Panc1 (cell line): ENCODE data around the gene DENND6A. TPM values are rescaled to one million over a fixed set of nuclear protein-coding genes. Genes with fewer than 3 reads are reported as not detected.
A peak's percentile ranks its signal among the peaks of the same experiment; 100 is the strongest.
"Not testable (repeated sequence)": the region's sequence is repeated elsewhere in the genome, so short reads cannot be mapped to it uniquely, and the experiment has no call there.

Source experiments
- ATAC-seq: fragments of 200-7000 bp; cut with Tn5 transposase; 2 replicates; pipeline ENCODE4 v1.9.1; 2020; ENCODE audit warnings: mild to moderate bottlenecking, moderate library complexity
- BruUV-seq: library from RNA; stranded (reverse); fragments of 400-500 nt; replicated peaks from 2 replicates; lab custom pipeline; 2021; lab: Mats Ljungman, UMichigan
- CTCF ChIA-PET: fragments of 300-600 bp; sonication (Branson Sonifier 250); formaldehyde crosslinking; loops from one replicate; lab custom pipeline; 2022; ENCODE audit warnings: antibody characterized with exemption; lab: Charles Lee
- POLR2A ChIA-PET: fragments of 300-600 bp; sonication (Branson Sonifier 250); formaldehyde crosslinking; loops from one replicate; lab custom pipeline; 2022; ENCODE audit warnings: antibody characterized with exemption; lab: Charles Lee
- DNase-seq: peaks from one replicate; pipeline ENCODE4 v3.0.0-alpha.2; 2010; ENCODE audit warnings: low read depth, low spot score
- H3K27ac ChIP-seq: 2 replicates; pipeline ENCODE4 v1.5.1; 2011; ENCODE audit warnings: mild to moderate bottlenecking, low read length, inconsistent platforms
- H3K27me3 ChIP-seq: fragments of 200-500 bp; sonication (Bioruptor generic); 2 replicates; pipeline ENCODE4 v1.6.0; 2014; ENCODE audit warnings: low read length, inconsistent platforms; ENCODE audit not compliant: control insufficient read depth, insufficient read depth
- H3K36me3 ChIP-seq: fragments of 200-500 bp; sonication (Bioruptor generic); 2 replicates; pipeline ENCODE4 v1.5.1; 2014; ENCODE audit warnings: inconsistent platforms, mild to moderate bottlenecking, low read length, moderate library complexity; ENCODE audit not compliant: control insufficient read depth, insufficient read depth
- H3K4me1 ChIP-seq: 2 replicates; pipeline ENCODE4 v1.5.1; 2011; ENCODE audit warnings: inconsistent platforms, mild to moderate bottlenecking, low read length, moderate library complexity; ENCODE audit not compliant: control insufficient read depth, insufficient read depth
- H3K4me3 ChIP-seq, 2 experiments: 2 replicates each; pipeline ENCODE4 v1.5.1; 2011 to 2012; ENCODE audit warnings: low read depth in 2 of 2, low read length in 2 of 2, mild to moderate bottlenecking in 2 of 2, inconsistent platforms in 1 of 2, moderate library complexity in 1 of 2
- H3K9me3 ChIP-seq: fragments of 200-500 bp; sonication (Bioruptor generic); 2 replicates; pipeline ENCODE4 v1.5.1; 2014; ENCODE audit warnings: low read depth, mild to moderate bottlenecking, inconsistent platforms, low read length, moderate library complexity; ENCODE audit not compliant: control insufficient read depth, insufficient read depth
- POLR2AphosphoS5 ChIP-seq: IDR thresholded peaks from 2 replicates; pipeline ENCODE4 v1.6.1; 2012; ENCODE audit warnings: mild to moderate bottlenecking, low read depth, low read length, moderate library complexity
- SIN3A ChIP-seq: IDR thresholded peaks from 2 replicates; pipeline ENCODE4 v1.6.1; 2012; ENCODE audit warnings: low read depth, mild to moderate bottlenecking, low read length, moderate library complexity, borderline replicate concordance; ENCODE audit not compliant: insufficient read depth
- TCF7L2 ChIP-seq: IDR thresholded peaks from 2 replicates; pipeline ENCODE4 v1.6.1; 2011; ENCODE audit warnings: mild to moderate bottlenecking, low read depth, low read length, inconsistent platforms
- in situ Hi-C: cut with HindIII; loops from 2 replicates; pipeline ENCODE4 v1.10.0; 2016; ENCODE audit warnings: low sequenced_read_pairs, low pct_unique_long_range_greater_than_20kb
- intact Hi-C: fragments of 100-400 bp; cut with micrococcal nuclease; formaldehyde crosslinking; loops from one replicate; pipeline ENCODE4 v1.10.0; 2022; ENCODE audit not compliant: unreplicated experiment
- total RNA-seq: library from RNA; stranded (reverse); gene quantifications from one replicate; pipeline ENCODE4 v1.2.1, GENCODE V29; 2021; ENCODE audit not compliant: unreplicated experiment
- TF ChIP-seq, protein P1 (sequence below): fragments of 450-650 bp; IDR thresholded peaks from 2 replicates; pipeline ENCODE4 v1.5.1; 2017; ENCODE audit warnings: mild to moderate bottlenecking
- TF ChIP-seq, protein P2 (sequence below), 2 experiments: IDR thresholded peaks; 2 replicates each; pipeline ENCODE4 v1.6.1; 2011 to 2012; ENCODE audit warnings: low read depth in 2 of 2, control low read depth in 1 of 2, low read length in 1 of 2, mild to moderate bottlenecking in 1 of 2, moderate library complexity in 1 of 2; ENCODE audit not compliant: insufficient read depth in 1 of 2

Gene DENND6A
- total RNA-seq, 1 experiment from 2014 or later = 18.1 TPM

DNA sequence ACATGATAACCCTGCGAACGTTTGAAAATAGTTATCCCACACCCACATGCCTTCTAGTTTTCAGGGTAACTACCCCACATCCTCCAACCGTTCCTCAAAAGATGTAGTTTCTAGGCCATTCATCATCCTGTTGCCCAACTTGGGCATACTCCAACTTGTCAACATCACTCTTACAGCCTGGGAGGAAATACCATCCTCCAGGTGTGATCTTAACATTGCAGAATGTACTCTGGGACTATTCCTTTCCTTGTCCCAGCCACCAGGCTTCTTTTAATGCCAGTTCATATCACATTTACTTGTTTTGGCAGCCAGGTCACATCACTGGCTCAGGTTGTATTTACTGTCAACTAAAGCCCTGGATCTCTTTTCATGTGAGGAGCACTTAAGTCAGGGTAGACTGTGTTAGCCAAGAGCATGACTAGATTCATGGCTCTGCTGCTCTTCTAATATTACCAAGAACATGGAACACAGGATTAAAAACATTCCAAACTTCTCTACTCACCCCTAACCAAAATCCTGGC is 4.0 kb upstream of the DENND6A start:
- H3K36me3 ChIP-seq = no peaks in the 10 kb centered on the region
- no peak for ATAC-seq
- no peak for DNase-seq
- no peak overlapping the region for H3K4me3 ChIP-seq
- no peak overlapping the region for H3K27ac ChIP-seq
- ChIA-PET CTCF (no interaction called here), POLR2A (no interaction called here)
- no TSS peak for BruUV-seq
- in situ Hi-C loops = no loop called here
- no peak for TF ChIP-seq POLR2AphosphoS5
- TF ChIP-seq, protein P1, sequence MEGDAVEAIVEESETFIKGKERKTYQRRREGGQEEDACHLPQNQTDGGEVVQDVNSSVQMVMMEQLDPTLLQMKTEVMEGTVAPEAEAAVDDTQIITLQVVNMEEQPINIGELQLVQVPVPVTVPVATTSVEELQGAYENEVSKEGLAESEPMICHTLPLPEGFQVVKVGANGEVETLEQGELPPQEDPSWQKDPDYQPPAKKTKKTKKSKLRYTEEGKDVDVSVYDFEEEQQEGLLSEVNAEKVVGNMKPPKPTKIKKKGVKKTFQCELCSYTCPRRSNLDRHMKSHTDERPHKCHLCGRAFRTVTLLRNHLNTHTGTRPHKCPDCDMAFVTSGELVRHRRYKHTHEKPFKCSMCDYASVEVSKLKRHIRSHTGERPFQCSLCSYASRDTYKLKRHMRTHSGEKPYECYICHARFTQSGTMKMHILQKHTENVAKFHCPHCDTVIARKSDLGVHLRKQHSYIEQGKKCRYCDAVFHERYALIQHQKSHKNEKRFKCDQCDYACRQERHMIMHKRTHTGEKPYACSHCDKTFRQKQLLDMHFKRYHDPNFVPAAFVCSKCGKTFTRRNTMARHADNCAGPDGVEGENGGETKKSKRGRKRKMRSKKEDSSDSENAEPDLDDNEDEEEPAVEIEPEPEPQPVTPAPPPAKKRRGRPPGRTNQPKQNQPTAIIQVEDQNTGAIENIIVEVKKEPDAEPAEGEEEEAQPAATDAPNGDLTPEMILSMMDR = no peak
- H3K27me3 ChIP-seq = no peaks in the 10 kb centered on the region
- H3K9me3 ChIP-seq = no peaks in the 10 kb centered on the region
- H3K4me1 ChIP-seq = no peaks in the 10 kb centered on the region
- intact Hi-C loops = no loop called here

DNA sequence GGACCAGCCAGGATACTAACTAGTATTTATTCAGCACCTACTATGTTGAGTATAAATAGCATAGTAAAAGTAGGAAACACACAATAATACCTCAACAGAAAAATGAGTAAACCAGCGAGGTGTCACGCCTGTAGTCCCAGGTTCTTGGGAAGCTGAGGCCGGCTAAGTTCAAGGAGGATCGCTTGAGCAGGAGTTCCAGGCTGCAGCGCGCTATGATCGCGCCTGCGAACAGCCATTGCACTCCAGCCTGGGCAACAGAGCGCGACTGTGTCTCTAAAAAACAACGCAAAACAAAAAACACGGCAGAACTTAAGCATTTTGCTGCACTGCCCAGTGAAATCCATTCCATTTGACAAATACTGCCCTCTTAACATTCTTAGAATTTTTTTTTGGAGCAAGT is 1.3 kb upstream of the DENND6A start:
- CTCF ChIA-PET = no interaction called here
- Histone ChIP-seq H3K27ac (0 out of 2 replicates have a peak overlapping the region, but pooled peaks have one; percentile 79), H3K36me3 (no peaks in the 10 kb centered on the region), H3K4me1 (no peaks in the 10 kb centered on the region; the same call in 1 of the 2 replicates), H3K4me3 (no peak overlapping the region), H3K27me3 (no peaks in the 10 kb centered on the region), H3K9me3 (no peaks in the 10 kb centered on the region)
- no TSS peak for BruUV-seq
- POLR2A ChIA-PET = no interaction called here
- intact Hi-C loops (no loop called here), in situ Hi-C loops (no loop called here)
- DNase-seq = no peak
- no peak for ATAC-seq
- TF ChIP-seq, protein P1 = no peak
- TF ChIP-seq POLR2AphosphoS5 = no peak
- no peak for TF ChIP-seq SIN3A
- no peak for TF ChIP-seq TCF7L2
- TF ChIP-seq, protein P2, sequence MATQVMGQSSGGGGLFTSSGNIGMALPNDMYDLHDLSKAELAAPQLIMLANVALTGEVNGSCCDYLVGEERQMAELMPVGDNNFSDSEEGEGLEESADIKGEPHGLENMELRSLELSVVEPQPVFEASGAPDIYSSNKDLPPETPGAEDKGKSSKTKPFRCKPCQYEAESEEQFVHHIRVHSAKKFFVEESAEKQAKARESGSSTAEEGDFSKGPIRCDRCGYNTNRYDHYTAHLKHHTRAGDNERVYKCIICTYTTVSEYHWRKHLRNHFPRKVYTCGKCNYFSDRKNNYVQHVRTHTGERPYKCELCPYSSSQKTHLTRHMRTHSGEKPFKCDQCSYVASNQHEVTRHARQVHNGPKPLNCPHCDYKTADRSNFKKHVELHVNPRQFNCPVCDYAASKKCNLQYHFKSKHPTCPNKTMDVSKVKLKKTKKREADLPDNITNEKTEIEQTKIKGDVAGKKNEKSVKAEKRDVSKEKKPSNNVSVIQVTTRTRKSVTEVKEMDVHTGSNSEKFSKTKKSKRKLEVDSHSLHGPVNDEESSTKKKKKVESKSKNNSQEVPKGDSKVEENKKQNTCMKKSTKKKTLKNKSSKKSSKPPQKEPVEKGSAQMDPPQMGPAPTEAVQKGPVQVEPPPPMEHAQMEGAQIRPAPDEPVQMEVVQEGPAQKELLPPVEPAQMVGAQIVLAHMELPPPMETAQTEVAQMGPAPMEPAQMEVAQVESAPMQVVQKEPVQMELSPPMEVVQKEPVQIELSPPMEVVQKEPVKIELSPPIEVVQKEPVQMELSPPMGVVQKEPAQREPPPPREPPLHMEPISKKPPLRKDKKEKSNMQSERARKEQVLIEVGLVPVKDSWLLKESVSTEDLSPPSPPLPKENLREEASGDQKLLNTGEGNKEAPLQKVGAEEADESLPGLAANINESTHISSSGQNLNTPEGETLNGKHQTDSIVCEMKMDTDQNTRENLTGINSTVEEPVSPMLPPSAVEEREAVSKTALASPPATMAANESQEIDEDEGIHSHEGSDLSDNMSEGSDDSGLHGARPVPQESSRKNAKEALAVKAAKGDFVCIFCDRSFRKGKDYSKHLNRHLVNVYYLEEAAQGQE (IDR thresholded peaks at IDR 0.05; ENCODE audit: insufficient read depth in 1 of 2, low read depth in 2 of 2, low read length in 1 of 2) = no peak

DNA sequence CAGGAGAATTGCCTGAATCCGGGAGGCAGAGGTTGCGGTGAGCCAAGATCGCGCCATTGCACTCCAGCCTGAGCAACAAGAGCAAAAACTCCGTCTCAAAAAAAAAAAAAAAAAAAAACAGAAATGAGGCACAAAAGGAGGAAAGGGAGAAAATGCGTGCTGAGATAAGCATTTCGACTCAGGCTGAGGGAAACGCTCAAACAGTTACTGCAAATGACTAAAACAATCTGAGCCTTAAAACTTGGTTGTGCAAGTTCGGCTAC is 813 bp downstream of the DENND6A start:
- POLR2A ChIA-PET = interaction anchor here (0.7 kb wide), 1 partner anchor 92 kb away, joined by 11 read pairs; no protein-coding TSS in a partner anchor
- intact Hi-C loops = loop anchor here (2.0 kb wide), 1 partner anchor 63 kb away; no protein-coding TSS in a partner anchor
- Histone ChIP-seq H3K4me3 (peak overlapping the region; percentile 76 to 91), H3K27ac (peak overlapping the region; percentile 87)
- H3K4me1 ChIP-seq, in situ Hi-C loops, ATAC-seq, H3K9me3 ChIP-seq, H3K27me3 ChIP-seq, H3K36me3 ChIP-seq, DNase-seq, BruUV-seq: not testable (repeated sequence)
- CTCF ChIA-PET = interaction anchor here (0.7 kb wide), 1 partner anchor 159 kb away, joined by 10 read pairs; no protein-coding TSS in a partner anchor
